MM.1S (cell line): ENCODE results near the gene CFD.

Experiments
- DNase-seq: peaks from one replicate; pipeline ENCODE4 v3.0.0-alpha.2; 2015
- H2AFZ ChIP-seq: fragments of 300-600 bp; sonication (generic); 2 replicates; pipeline ENCODE4 v1.6.0; 2016; ENCODE audit warnings: antibody characterized with exemption, low read length
- H3F3A ChIP-seq: fragments of 300-600 bp; sonication (generic); 2 replicates; pipeline ENCODE4 v1.6.1; 2016; ENCODE audit warnings: mild to moderate bottlenecking, antibody characterized with exemption, low read length, moderate library complexity, mixed read lengths; ENCODE audit not compliant: insufficient read depth
- H3K27ac ChIP-seq: fragments of 300-600 bp; sonication (generic); 2 replicates; pipeline ENCODE4 v1.5.1; 2016; ENCODE audit warnings: mild to moderate bottlenecking, low read length
- H3K27me3 ChIP-seq: fragments of 300-600 bp; sonication (generic); replicated peaks from 2 replicates; pipeline ENCODE4 v1.6.0; 2016; ENCODE audit warnings: low read length; ENCODE audit not compliant: insufficient read depth
- H3K36me3 ChIP-seq: fragments of 300-600 bp; sonication (generic); replicated peaks from 2 replicates; pipeline ENCODE4 v1.6.1; 2016; ENCODE audit warnings: mild to moderate bottlenecking, low read length, mixed read lengths; ENCODE audit not compliant: insufficient read depth
- H3K4me1 ChIP-seq: fragments of 300-600 bp; sonication (generic); 2 replicates; pipeline ENCODE4 v1.6.1; 2016; ENCODE audit warnings: low read length, mixed read lengths
- H3K4me2 ChIP-seq: fragments of 300-600 bp; sonication (generic); 2 replicates; pipeline ENCODE4 v1.6.0; 2016; ENCODE audit warnings: low read depth, low read length
- H3K4me3 ChIP-seq: fragments of 300-600 bp; sonication (generic); 2 replicates; pipeline ENCODE4 v1.5.1; 2016; ENCODE audit warnings: low read length, mixed read lengths
- H3K79me2 ChIP-seq: fragments of 300-600 bp; sonication (generic); 2 replicates; pipeline ENCODE4 v1.6.1; 2016; ENCODE audit warnings: mixed run types, low read length, mixed read lengths
- H3K9ac ChIP-seq: fragments of 300-600 bp; sonication (generic); 2 replicates; pipeline ENCODE4 v1.6.1; 2016; ENCODE audit warnings: low read length, mixed read lengths
- H3K9me2 ChIP-seq: fragments of 300-600 bp; sonication (generic); replicated peaks from 2 replicates; pipeline ENCODE4 v1.6.1; 2016; ENCODE audit warnings: mild to moderate bottlenecking, low read length, mixed read lengths; ENCODE audit not compliant: insufficient read depth
- H3K9me3 ChIP-seq: fragments of 300-600 bp; sonication (generic); replicated peaks from 2 replicates; pipeline ENCODE4 v1.6.1; 2016; ENCODE audit warnings: mild to moderate bottlenecking, low read length, mixed read lengths; ENCODE audit not compliant: insufficient read depth
- H4K20me1 ChIP-seq: fragments of 300-600 bp; sonication (generic); 2 replicates; pipeline ENCODE4 v1.6.1; 2016; ENCODE audit warnings: mild to moderate bottlenecking, low read length, moderate library complexity, mixed read lengths; ENCODE audit not compliant: insufficient read depth
- EZH2 ChIP-seq: fragments of 300-600 bp; sonication (generic); optimal IDR thresholded peaks from 2 replicates; pipeline ENCODE3; 2017; ENCODE audit warnings: low read depth, mild to moderate bottlenecking, antibody characterized with exemption, low read length, mixed read lengths
- EZH2phosphoT487 ChIP-seq: fragments of 300-600 bp; sonication (generic); IDR thresholded peaks from 2 replicates; pipeline ENCODE4 v1.6.1; 2018; ENCODE audit warnings: antibody characterized with exemption, low read length
- TF ChIP-seq, protein P1 (sequence below): fragments of 300-600 bp; sonication (generic); IDR thresholded peaks from 2 replicates; pipeline ENCODE4 v1.5.1; 2016; ENCODE audit warnings: antibody characterized with exemption, low read length, mixed read lengths

Gene CFD

DNA sequence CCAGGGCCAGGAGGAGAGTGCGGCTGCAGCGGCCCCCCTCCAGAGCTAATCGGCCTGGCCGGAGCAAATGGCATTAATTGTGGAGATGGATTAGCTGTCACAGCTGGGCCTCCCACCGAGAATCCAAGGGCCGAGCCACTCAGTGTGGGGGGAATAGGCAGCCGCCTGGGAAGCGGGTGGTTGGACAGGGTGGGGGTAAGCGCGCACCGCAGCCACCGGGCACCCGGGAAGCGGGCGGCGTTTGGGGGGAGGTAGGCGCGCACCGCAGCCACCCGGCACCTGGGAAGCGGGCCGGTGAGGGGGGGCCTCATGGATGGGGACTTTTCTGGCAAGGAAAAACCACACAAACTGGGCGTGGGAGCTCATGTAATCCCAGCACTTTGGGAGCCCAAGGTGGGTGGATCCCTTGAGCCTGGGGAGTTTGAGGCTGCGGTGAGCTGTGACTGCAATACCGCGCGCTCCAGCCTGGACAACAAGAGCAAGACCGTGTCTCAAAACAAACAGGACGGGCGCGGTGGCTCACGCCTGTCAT lies 43.9 kb downstream of the CFD start:
- no peaks in the 10 kb centered on the region for H3K27me3 ChIP-seq
- H3K9me3 ChIP-seq: no peaks in the 10 kb centered on the region
- no peaks in the 10 kb centered on the region for H3F3A ChIP-seq
- no peak overlapping the region for H3K27ac ChIP-seq
- H3K4me1 ChIP-seq: no peaks in the 10 kb centered on the region
- no peaks in the 10 kb centered on the region for H3K9me2 ChIP-seq
- no peaks in the 10 kb centered on the region for H3K36me3 ChIP-seq
- H3K4me3 ChIP-seq: no peak overlapping the region
- H3K4me2 ChIP-seq: no peak overlapping the region
- no peak for DNase-seq
- no peak overlapping the region for H2AFZ ChIP-seq
- H3K79me2 ChIP-seq: peaks cover 8% of the 10 kb centered on the region
- TF ChIP-seq, protein P1, sequence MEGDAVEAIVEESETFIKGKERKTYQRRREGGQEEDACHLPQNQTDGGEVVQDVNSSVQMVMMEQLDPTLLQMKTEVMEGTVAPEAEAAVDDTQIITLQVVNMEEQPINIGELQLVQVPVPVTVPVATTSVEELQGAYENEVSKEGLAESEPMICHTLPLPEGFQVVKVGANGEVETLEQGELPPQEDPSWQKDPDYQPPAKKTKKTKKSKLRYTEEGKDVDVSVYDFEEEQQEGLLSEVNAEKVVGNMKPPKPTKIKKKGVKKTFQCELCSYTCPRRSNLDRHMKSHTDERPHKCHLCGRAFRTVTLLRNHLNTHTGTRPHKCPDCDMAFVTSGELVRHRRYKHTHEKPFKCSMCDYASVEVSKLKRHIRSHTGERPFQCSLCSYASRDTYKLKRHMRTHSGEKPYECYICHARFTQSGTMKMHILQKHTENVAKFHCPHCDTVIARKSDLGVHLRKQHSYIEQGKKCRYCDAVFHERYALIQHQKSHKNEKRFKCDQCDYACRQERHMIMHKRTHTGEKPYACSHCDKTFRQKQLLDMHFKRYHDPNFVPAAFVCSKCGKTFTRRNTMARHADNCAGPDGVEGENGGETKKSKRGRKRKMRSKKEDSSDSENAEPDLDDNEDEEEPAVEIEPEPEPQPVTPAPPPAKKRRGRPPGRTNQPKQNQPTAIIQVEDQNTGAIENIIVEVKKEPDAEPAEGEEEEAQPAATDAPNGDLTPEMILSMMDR: no peak
- TF ChIP-seq EZH2: no peak
- H4K20me1 ChIP-seq: no peaks in the 10 kb centered on the region
- H3K9ac ChIP-seq: no peak overlapping the region

DNA sequence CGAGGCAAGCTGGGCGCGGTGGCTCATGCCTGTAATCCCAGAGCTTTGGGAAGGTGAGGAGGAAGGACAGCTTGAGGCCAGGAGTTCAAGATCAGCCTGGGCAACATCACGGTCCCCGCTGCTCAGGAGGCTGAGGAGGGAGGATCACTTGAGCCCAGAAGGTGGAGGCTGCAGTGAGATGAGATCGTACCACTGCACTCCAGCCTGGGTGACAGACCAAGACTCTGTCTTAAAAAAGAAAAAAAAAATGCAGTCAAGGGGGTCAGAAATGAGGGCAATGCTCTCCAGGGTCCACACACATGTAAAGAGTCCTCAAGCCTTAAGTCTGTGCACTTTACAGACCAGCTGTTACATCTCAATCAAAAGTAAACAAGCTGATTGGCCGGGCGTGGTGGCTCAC lies 45.1 kb downstream of the CFD start:
- Histone ChIP-seq H3K4me2 (no peak overlapping the region), H3K9me3 (no peaks in the 10 kb centered on the region), H3K79me2 (peaks cover 8% of the 10 kb centered on the region), H3K27ac (no peak overlapping the region), H3K4me1 (0 out of 2 replicates have a peak, but pooled peaks cover 4% of the 10 kb centered on the region), H2AFZ (no peak overlapping the region), H3K36me3 (no peaks in the 10 kb centered on the region), H3K9me2 (no peaks in the 10 kb centered on the region), H3K9ac (no peak overlapping the region), H4K20me1 (no peaks in the 10 kb centered on the region), H3F3A (peaks cover 6% of the 10 kb centered on the region), H3K27me3 (no peaks in the 10 kb centered on the region), H3K4me3 (no peak overlapping the region)
- no peak for DNase-seq
- TF ChIP-seq EZH2: no peak
- TF ChIP-seq, protein P1: no peak
- TF ChIP-seq EZH2phosphoT487: no peak

DNA sequence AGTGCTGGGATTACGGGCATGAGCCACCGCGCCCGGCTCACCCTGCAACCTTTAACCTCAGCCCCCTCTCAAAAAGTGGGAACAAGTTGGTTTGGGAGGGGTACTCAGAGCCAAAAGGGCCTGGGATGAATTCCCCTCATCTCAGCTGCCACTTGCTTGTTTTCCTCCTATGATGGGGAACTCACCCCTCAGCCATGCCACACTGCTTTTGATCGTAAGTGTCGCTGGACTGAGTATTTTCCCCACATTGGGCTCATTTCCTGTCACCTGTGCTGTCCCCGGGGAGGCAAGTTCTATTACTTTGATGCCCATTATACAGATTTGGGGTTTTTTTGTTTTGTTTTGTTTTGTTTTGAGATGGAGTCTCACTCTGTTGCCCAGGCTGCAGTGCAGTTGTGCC lies 47.0 kb downstream of the CFD start:
- H3K4me1 ChIP-seq: 0 out of 2 replicates have a peak, but pooled peaks cover 7% of the 10 kb centered on the region
- H3F3A ChIP-seq: peaks cover 9% of the 10 kb centered on the region
- no peak overlapping the region for H3K4me3 ChIP-seq
- no peaks in the 10 kb centered on the region for H3K36me3 ChIP-seq
- H3K4me2 ChIP-seq: no peak overlapping the region
- H3K9me2 ChIP-seq: no peaks in the 10 kb centered on the region
- H3K79me2 ChIP-seq: peaks cover 13% of the 10 kb centered on the region
- DNase-seq: no peak
- H3K27me3 ChIP-seq: no peaks in the 10 kb centered on the region
- H3K9ac ChIP-seq: no peak overlapping the region
- H3K27ac ChIP-seq: no peak overlapping the region
- no peak for TF ChIP-seq EZH2
- TF ChIP-seq, protein P1: no peak
- TF ChIP-seq EZH2phosphoT487: no peak
- no peaks in the 10 kb centered on the region for H3K9me3 ChIP-seq
- no peaks in the 10 kb centered on the region for H4K20me1 ChIP-seq
- H2AFZ ChIP-seq: no peak overlapping the region
